Left ventricle myocardium inferior (tissue), 1 donor: ENCODE data around the gene TSEN2. TPM values are rescaled to one million over a fixed set of nuclear protein-coding genes. Genes with fewer than 3 reads are reported as not detected.
"Not testable (repeated sequence)": the region's sequence is repeated elsewhere in the genome, so short reads cannot be mapped to it uniquely, and the experiment has no call there.

ENCODE experiments used
- DNase-seq: peaks from one replicate; pipeline ENCODE4 v3.0.0-alpha.2; 2020
- H3K27ac ChIP-seq: fragments of 200-600 bp; replicated peaks from 2 replicates; pipeline ENCODE4 v1.8.0; 2021
- H3K27me3 ChIP-seq: fragments of 200-600 bp; 2 replicates; pipeline ENCODE4 v1.8.0; 2021; ENCODE audit warnings: low read depth
- H3K36me3 ChIP-seq: fragments of 200-600 bp; 2 replicates; pipeline ENCODE4 v1.8.0; 2021
- H3K4me1 ChIP-seq: fragments of 200-600 bp; 2 replicates; pipeline ENCODE4 v1.8.0; 2021
- H3K4me3 ChIP-seq: fragments of 200-600 bp; 2 replicates; pipeline ENCODE4 v1.8.0; 2021; ENCODE audit warnings: mild to moderate bottlenecking, moderate library complexity
- H3K9me3 ChIP-seq: fragments of 200-600 bp; replicated peaks from 2 replicates; pipeline ENCODE4 v1.8.0; 2021
- intact Hi-C: fragments of 100-400 bp; cut with micrococcal nuclease; formaldehyde crosslinking; loops from one replicate; pipeline ENCODE4 v1.11.0; 2022
- total RNA-seq: library from RNA; stranded (reverse); fragmentation: NEBNext Ultra II Directional; extraction: Animal tissue kit (Norgen Biotek cat#: 25700); gene quantifications from one replicate; pipeline ENCODE4 v1.2.1, GENCODE V29; 2021
- TF ChIP-seq, protein P1 (sequence below): fragments of 200-600 bp; IDR thresholded peaks from 2 replicates; pipeline ENCODE4 v1.8.0; 2021; ENCODE audit warnings: antibody characterized with exemption, mild to moderate bottlenecking, borderline replicate concordance
- donor health status: DM: no; HTN: yes; CAD: no; lungs with severe emphysema.

Gene TSEN2
- total RNA-seq, 1 donor from 2014 or later, result 22.5 TPM

DNA sequence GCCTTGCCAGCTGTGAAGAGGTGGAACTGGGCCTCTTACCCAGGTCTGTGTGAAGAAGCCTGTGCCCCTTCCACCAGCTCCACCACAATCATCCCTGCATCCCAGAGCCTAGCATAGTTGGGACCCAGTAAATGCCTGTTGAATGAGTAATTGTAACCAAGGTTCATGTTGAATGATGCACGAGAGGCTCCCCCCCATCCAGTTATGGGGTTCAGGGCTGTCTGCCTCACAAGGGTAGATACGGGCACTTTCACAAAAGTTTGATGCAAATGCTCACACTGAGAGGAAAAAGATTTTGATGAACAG, 29.5 kb upstream of the TSEN2 start:
- DNase-seq, result no peak
- Histone ChIP-seq H3K9me3 (peaks cover 7% of the 10 kb centered on the region), H3K36me3 (no peaks in the 10 kb centered on the region), H3K27me3 (no peaks in the 10 kb centered on the region), H3K27ac (no peak overlapping the region), H3K4me3 (no peak overlapping the region), H3K4me1 (no peaks in the 10 kb centered on the region)
- intact Hi-C loops, result no loop called here
- TF ChIP-seq, protein P1, sequence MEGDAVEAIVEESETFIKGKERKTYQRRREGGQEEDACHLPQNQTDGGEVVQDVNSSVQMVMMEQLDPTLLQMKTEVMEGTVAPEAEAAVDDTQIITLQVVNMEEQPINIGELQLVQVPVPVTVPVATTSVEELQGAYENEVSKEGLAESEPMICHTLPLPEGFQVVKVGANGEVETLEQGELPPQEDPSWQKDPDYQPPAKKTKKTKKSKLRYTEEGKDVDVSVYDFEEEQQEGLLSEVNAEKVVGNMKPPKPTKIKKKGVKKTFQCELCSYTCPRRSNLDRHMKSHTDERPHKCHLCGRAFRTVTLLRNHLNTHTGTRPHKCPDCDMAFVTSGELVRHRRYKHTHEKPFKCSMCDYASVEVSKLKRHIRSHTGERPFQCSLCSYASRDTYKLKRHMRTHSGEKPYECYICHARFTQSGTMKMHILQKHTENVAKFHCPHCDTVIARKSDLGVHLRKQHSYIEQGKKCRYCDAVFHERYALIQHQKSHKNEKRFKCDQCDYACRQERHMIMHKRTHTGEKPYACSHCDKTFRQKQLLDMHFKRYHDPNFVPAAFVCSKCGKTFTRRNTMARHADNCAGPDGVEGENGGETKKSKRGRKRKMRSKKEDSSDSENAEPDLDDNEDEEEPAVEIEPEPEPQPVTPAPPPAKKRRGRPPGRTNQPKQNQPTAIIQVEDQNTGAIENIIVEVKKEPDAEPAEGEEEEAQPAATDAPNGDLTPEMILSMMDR, result no peak

DNA sequence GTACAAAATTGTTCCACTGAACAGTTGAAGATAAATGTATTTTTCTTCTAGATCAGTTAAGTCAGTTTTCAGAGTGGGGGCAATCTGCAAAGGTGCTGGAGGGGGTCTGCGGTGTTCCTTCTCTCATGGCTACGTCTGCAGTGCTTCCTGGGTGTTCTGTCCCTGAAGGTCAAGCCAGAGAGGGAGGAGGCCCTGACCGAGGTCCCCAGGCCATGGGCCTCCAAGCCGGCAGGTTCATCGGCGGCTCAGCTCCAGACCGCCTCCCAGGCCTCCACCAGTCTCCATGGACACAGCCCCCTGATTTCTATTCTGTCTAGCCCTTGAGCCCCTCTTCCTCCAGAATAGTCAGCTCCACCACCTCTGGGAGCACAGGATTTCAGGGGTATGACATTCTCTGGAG, 28.5 kb upstream of the TSEN2 start:
- H3K9me3 ChIP-seq, result peaks cover 7% of the 10 kb centered on the region
- intact Hi-C loops, result no loop called here
- DNase-seq, result no peak
- no peak overlapping the region for H3K27ac ChIP-seq
- no peaks in the 10 kb centered on the region for H3K27me3 ChIP-seq
- TF ChIP-seq, protein P1, result no peak
- H3K4me1 ChIP-seq, result peaks cover 6% of the 10 kb centered on the region
- H3K36me3 ChIP-seq, result no peaks in the 10 kb centered on the region
- H3K4me3 ChIP-seq, result no peak overlapping the region

DNA sequence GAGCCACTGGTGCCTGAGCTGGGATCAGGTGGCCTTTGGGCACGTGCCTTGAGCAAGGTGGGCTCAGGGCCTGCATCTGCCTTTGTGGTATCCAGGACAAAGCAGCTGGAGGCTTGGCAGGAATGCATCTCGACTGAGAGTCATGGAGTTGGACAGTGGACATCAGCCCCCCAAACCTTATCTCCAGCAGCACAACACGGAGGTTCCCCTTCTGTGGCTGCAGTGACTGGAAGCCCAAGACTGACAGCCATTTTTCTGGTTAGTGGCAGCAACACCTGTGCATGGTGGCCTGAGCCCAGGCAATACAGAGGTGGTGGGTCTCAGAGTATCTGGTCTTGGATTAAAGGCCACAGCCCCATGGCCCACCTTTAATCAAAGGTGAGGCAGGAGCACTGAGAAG, 27.8 kb upstream of the TSEN2 start:
- no peaks in the 10 kb centered on the region for H3K36me3 ChIP-seq
- no peaks in the 10 kb centered on the region for H3K27me3 ChIP-seq
- no peak for DNase-seq
- TF ChIP-seq, protein P1, result no peak
- H3K4me1 ChIP-seq, result peaks cover 6% of the 10 kb centered on the region
- peaks cover 4% of the 10 kb centered on the region for H3K9me3 ChIP-seq
- H3K27ac ChIP-seq, result no peak overlapping the region
- intact Hi-C loops, result no loop called here
- H3K4me3 ChIP-seq, result no peak overlapping the region

DNA sequence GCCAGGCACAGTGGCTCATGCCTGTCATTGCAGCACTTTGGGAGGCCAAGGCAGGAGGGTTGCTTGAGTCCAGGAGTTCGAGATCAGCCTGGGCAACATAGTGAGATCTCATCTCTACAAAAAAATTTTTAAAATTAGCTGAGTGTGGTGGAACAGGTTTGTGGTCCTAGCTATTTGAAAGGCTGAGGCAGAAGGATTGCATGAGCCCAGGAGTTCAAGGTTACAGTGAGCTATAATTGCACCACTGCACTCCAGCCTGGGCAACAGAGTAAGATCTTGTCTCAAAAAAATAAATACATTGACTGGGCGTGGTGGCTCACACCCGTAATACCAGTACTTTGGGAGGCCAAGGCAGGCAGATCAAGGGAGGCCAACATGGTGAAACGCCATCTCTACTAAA, 26.9 kb upstream of the TSEN2 start:
- DNase-seq, H3K36me3 ChIP-seq, H3K27ac ChIP-seq, H3K4me3 ChIP-seq, intact Hi-C loops, H3K9me3 ChIP-seq, H3K27me3 ChIP-seq: not testable (repeated sequence)
- peaks cover 15% of the 10 kb centered on the region for H3K4me1 ChIP-seq

DNA sequence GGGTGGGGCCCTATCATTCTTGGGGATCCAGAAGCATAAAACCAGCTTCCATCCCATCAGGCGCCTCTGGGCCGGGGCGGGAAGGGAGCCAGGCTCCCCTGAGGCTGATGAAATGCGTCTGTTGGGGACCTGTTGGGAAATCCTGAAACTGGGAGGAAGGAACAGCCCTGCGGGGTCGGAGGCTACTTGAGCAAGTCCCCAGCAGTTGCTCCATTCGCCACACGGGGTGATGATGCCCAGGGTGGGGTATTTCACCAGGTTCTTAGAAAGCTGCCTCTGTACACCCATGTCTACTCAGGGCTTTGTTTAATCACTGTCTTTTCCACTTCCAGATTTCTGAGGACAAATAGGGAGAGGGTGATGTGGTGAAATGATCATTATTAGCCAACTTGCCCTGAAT, 25.4 kb upstream of the TSEN2 start:
- Histone ChIP-seq H3K27me3 (no peaks in the 10 kb centered on the region), H3K9me3 (no peaks in the 10 kb centered on the region), H3K36me3 (no peaks in the 10 kb centered on the region), H3K4me3 (no peak overlapping the region), H3K27ac (no peak overlapping the region), H3K4me1 (peaks cover 21% of the 10 kb centered on the region)
- DNase-seq, result no peak
- intact Hi-C loops, result no loop called here
- TF ChIP-seq, protein P1, result no peak

DNA sequence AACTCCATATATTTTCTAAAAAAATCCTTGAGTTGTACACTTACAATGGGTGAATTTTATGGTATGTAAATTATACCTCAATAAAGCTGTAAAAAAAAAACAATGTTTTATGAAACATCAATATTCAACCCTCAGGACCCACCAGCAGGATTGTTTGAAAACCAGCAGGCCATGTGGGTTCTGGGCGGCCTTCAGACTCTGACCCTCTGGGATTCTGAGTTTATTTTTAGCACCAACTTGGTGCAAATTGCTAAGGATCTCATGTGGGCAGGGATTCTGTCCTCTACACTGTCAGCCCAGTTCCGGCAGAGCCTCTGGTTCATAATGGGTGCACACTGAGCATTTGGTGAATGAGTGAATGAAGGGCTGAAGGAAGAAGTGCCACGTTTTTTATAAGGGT, 24.2 kb upstream of the TSEN2 start:
- Histone ChIP-seq H3K27me3 (no peaks in the 10 kb centered on the region), H3K9me3 (no peaks in the 10 kb centered on the region), H3K4me1 (peaks cover 21% of the 10 kb centered on the region), H3K4me3 (no peak overlapping the region), H3K27ac (no peak overlapping the region), H3K36me3 (no peaks in the 10 kb centered on the region)
- intact Hi-C loops, result no loop called here
- DNase-seq, result no peak
- TF ChIP-seq, protein P1, result no peak
